Measurements from ENCODE around the gene WIPI1. TPM values are rescaled to one million over a fixed set of nuclear protein-coding genes. Genes with fewer than 3 reads are reported as not detected.
"Not testable (repeated sequence)": the region's sequence is repeated elsewhere in the genome, so short reads cannot be mapped to it uniquely, and the experiment has no call there.

WIPI1 gene
- polyA plus RNA-seq, 1 donor: 17.4 TPM

DNA sequence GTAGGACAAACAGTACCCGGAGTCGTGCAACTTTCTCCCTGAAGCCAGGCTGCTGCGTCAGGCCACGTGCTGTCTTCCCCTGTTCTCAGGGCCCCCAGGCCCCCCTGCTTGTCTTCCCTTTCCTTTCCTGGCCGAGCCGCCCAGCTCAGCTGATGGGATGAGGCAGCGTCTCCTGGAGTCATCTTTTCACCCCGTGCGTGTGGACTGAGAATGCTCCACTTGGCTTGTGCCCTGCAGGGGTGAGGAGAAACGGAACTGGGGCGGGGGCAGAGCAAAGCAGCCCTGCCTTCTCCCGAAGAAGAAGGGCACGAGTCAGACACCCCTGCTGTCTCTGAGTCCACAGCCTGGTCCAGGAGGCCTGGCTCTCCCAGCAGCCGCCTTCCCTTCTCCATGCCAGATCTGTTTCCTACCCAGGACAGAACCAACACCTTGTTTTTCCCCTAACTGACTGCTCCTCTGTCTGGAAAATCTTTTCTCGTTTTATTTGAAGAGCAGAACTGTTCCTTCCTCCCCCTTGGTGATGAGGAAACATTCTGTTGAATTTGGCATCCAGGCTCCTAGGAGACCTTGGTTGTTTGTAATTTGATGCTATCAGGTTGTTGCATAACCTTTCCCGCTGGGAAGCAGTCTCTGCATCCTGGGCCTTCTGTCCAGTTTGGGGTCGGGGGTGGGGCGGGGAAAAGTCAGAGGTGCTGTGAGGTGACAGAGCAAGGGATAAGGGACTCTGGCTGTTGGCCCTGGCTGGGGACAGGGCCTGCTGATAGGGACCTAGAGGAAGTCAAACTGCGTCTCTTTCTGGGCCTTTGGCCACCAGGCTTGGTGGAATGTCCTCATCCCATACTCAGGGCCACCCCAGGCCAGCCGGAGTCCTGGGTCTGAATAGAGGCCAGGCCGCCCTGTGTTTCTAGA, 78.8 kb downstream of the WIPI1 start:
- no CpG with 5 or more reads among the region's 21 CpGs for WGBS (ENCODE audit: insufficient coverage, low lambda C conversion rate)
- Histone ChIP-seq H3K4me1 (ENCODE audit: control insufficient read depth, insufficient read depth, low read length) (peaks cover 5% of the 10 kb centered on the region), H3K27ac (ENCODE audit: low read length) (no peak overlapping the region), H3K27me3 (ENCODE audit: control insufficient read depth, insufficient read depth, low read length) (no peaks in the 10 kb centered on the region), H3K9me3 (ENCODE audit: control insufficient read depth, low read depth, low read length) (no peaks in the 10 kb centered on the region), H3K36me3 (ENCODE audit: control insufficient read depth, insufficient read depth, low read length) (no peaks in the 10 kb centered on the region), H3K4me3 (ENCODE audit: low read length) (no peak overlapping the region)
- DNase-seq: peak in 1 of 2 donors; percentile 42

DNA sequence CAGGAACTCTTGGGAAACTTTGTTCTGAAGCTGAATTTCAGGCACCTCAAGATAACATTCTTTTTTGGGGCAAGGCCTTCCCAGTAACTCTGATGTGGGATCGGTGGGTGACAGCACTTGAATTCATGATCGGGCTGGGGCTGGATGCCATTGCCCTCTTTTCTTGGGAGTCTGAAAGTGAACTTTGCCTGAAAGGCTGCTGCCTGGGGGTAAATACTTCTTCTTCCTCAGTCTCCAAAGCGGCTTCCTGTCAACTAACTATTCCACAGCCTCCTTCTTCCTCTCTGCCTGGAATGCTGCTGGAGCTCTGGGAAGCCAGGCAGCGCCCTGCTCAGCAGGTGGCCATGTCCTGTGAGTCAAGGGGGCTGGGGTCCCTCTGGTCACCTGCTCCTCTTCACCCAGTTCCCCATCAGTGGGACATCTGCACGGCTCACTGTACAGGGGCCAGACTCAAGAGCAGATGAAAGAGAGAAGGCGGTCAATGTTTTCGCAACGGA, 79.5 kb downstream of the WIPI1 start:
- no peak overlapping the region for H3K27ac ChIP-seq (ENCODE audit: low read length)
- H3K4me3 ChIP-seq (ENCODE audit: low read length): no peak overlapping the region
- H3K27me3 ChIP-seq (ENCODE audit: control insufficient read depth, insufficient read depth, low read length): no peaks in the 10 kb centered on the region
- H3K36me3 ChIP-seq (ENCODE audit: control insufficient read depth, insufficient read depth, low read length): no peaks in the 10 kb centered on the region
- H3K4me1 ChIP-seq (ENCODE audit: control insufficient read depth, insufficient read depth, low read length): peaks cover 5% of the 10 kb centered on the region
- DNase-seq: no peak
- no peaks in the 10 kb centered on the region for H3K9me3 ChIP-seq (ENCODE audit: control insufficient read depth, low read depth, low read length)
- WGBS (ENCODE audit: insufficient coverage, low lambda C conversion rate): no CpG with 5 or more reads among the region's 8 CpGs

GRCh38 chr17:68376178-68376577, 81.1 kb downstream of the WIPI1 start:
- not testable (repeated sequence) for DNase-seq; H3K9me3 ChIP-seq (ENCODE audit: control insufficient read depth, low read depth, low read length)
- 100% methylated on average over 1 of the region's 2 CpGs for WGBS (ENCODE audit: insufficient coverage, low lambda C conversion rate)

DNA sequence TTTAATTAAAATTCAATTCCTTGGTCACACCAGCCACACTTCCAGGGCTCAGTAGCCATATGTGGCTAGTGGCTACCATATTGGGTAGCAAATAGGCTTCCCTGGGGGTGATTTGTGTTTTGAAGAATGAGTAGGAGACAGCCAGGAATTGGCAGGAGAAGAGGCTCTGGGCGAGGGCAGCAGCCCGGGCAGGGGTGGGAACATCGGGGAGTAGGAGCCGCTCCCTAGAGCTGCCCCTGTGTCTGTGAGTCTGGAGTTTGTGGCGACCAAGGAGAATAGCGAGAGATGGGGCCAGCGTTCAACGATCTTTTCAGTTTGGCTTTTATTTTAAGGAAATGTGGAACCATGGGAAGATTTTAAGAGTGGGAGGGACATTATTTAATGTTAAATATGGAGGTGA, 81.7 kb downstream of the WIPI1 start:
- Histone ChIP-seq H3K9me3 (ENCODE audit: control insufficient read depth, low read depth, low read length) (no peaks in the 10 kb centered on the region), H3K27me3 (ENCODE audit: control insufficient read depth, insufficient read depth, low read length) (no peaks in the 10 kb centered on the region), H3K36me3 (ENCODE audit: control insufficient read depth, insufficient read depth, low read length) (no peaks in the 10 kb centered on the region), H3K4me3 (ENCODE audit: low read length) (no peak overlapping the region), H3K27ac (ENCODE audit: low read length) (no peak overlapping the region), H3K4me1 (ENCODE audit: control insufficient read depth, insufficient read depth, low read length) (peaks cover 5% of the 10 kb centered on the region)
- DNase-seq: no peak
- no CpG with 5 or more reads among the region's 8 CpGs for WGBS (ENCODE audit: insufficient coverage, low lambda C conversion rate)

More at GRCh38 chr17:68376178-68376577, 81.1 kb downstream of the WIPI1 start:
- not testable (repeated sequence) for H3K4me3 ChIP-seq (ENCODE audit: low read length); H3K4me1 ChIP-seq (ENCODE audit: control insufficient read depth, insufficient read depth, low read length); H3K36me3 ChIP-seq (ENCODE audit: control insufficient read depth, insufficient read depth, low read length); H3K27ac ChIP-seq (ENCODE audit: low read length); H3K27me3 ChIP-seq (ENCODE audit: control insufficient read depth, insufficient read depth, low read length)

Other genes with a start within 250 kb of the WIPI1 start
- 45.9 TPM for gene AMZ2, start 209.5 kb downstream of the WIPI1 start, polyA plus RNA-seq
- gene SLC16A6, start 166.4 kb downstream of the WIPI1 start, polyA plus RNA-seq: 0.27 TPM
- gene ARSG, start 166.0 kb downstream of the WIPI1 start, polyA plus RNA-seq: 1.3 TPM
- gene PRKAR1A, start 54.9 kb upstream of the WIPI1 start, polyA plus RNA-seq: 160 TPM
- 10.2 TPM for gene FAM20A, start 143.9 kb upstream of the WIPI1 start, polyA plus RNA-seq